Measurements from ENCODE around the gene COX6A2.

COX6A2 gene

GRCh38 chr16:31474173-31474714 is 46.1 kb upstream of the COX6A2 start:
- H3K4me3 ChIP-seq (ENCODE audit: low read depth, low read length): no peak overlapping the region
- DNase-seq (ENCODE audit: low read depth): peak; percentile 72
- in situ Hi-C loops (cut with HindIII; ENCODE audit: low sequenced_read_pairs): no loop called here
- TF ChIP-seq, protein P1, sequence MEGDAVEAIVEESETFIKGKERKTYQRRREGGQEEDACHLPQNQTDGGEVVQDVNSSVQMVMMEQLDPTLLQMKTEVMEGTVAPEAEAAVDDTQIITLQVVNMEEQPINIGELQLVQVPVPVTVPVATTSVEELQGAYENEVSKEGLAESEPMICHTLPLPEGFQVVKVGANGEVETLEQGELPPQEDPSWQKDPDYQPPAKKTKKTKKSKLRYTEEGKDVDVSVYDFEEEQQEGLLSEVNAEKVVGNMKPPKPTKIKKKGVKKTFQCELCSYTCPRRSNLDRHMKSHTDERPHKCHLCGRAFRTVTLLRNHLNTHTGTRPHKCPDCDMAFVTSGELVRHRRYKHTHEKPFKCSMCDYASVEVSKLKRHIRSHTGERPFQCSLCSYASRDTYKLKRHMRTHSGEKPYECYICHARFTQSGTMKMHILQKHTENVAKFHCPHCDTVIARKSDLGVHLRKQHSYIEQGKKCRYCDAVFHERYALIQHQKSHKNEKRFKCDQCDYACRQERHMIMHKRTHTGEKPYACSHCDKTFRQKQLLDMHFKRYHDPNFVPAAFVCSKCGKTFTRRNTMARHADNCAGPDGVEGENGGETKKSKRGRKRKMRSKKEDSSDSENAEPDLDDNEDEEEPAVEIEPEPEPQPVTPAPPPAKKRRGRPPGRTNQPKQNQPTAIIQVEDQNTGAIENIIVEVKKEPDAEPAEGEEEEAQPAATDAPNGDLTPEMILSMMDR (IDR thresholded peaks at IDR 0.05; ENCODE audit: low read depth, low read length, missing control alignments): no peak

DNA sequence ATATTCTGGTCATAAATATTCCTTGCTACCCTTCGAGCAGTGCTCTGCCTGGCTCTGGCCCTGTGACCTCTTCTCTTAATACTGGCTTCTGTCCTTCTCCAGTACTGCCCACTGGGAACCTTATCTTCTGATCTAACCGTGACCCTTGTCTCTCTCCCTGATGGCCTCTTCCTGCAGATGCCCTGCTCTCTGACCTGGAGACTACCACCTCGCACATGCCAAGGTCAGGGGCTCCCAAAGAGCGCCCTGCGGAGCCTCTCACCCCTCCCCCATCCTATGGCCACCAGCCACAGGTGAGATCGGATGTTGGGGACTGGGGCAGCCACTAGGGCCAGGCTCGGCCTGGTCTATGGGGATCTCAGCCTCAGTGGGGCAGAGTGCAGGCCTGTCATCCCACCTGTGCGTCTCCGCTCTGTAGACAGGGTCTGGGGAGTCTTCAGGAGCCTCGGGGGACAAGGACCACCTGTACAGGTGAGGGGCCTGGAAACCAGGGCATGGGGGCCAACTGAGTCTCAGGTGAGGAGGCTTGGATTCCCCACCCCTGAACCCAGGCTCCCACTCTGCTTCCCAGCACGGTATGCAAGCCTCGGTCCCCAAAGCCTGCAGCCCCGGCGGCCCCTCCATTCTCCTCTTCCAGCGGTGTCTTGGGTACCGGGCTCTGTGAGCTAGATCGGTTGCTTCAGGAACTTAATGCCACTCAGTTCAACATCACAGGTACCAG is 45.3 kb upstream of the COX6A2 start:
- TF ChIP-seq, protein P1 (IDR thresholded peaks at IDR 0.05; ENCODE audit: low read depth, low read length, missing control alignments): no peak
- in situ Hi-C loops (cut with HindIII; ENCODE audit: low sequenced_read_pairs): no loop called here
- H3K4me3 ChIP-seq (ENCODE audit: low read depth, low read length): peak overlapping the region; percentile 83
- no peak for DNase-seq (ENCODE audit: low read depth)

- peak; percentile 73 for DNase-seq (ENCODE audit: low read depth)
- in situ Hi-C loops (cut with HindIII; ENCODE audit: low sequenced_read_pairs): no loop called here
- TF ChIP-seq, protein P1 (IDR thresholded peaks at IDR 0.05; ENCODE audit: low read depth, low read length, missing control alignments): peak; percentile 62
- peak overlapping the region; percentile 83 for H3K4me3 ChIP-seq (ENCODE audit: low read depth, low read length)
Observed at GRCh38 chr16:31472709-31473203, 44.6 kb upstream of the COX6A2 start.

GRCh38 chr16:31471875-31472708 is 43.9 kb upstream of the COX6A2 start, which contains the start of gene TGFB1I1:
Gene TGFB1I1, plus strand, starts transcription at chr16:31472152. Its CDS starts 37 bp downstream, at chr16:31472189.
- peak within 1 kb of the TSS; percentile 83 for H3K4me3 ChIP-seq (ENCODE audit: low read depth, low read length)
- TF ChIP-seq, protein P1 (IDR thresholded peaks at IDR 0.05; ENCODE audit: low read depth, low read length, missing control alignments): no peak
- in situ Hi-C loops (cut with HindIII; ENCODE audit: low sequenced_read_pairs): no loop called here
- no peak for DNase-seq (ENCODE audit: low read depth)

DNA sequence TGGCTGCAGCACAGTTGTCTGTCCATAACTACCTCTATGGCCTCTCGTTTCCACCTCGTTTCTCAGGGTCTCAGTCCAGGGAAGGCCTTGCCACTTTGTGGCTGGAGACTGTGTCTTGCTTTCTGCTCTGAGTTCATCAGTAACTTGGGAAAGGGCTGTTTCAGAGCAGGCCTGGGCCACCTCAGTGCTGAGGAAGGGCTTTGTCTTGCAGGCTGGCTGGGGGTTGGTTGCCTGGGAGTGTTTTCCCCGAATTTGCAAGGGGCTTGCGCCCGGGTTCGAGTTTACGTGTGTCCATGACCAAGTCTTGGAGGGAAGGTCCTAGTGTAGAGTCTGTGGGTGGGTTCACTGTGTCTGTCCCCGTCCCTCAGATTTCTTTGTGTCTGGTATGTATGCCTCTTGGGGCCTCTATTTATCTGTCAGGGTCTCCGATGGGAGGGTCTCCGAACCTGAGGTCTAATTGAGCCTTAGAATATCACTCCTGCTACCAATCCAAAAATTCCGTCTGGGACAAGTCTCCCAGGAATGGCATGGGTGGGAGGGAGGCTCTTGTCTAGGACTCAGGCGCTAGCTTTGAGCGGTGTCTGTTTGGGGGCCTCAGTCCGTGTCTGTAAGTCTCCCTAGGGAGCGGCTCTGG is 43.2 kb upstream of the COX6A2 start:
- peak overlapping the region; percentile 83 for H3K4me3 ChIP-seq (ENCODE audit: low read depth, low read length)
- in situ Hi-C loops (cut with HindIII; ENCODE audit: low sequenced_read_pairs): no loop called here
- no peak for DNase-seq (ENCODE audit: low read depth)

More for the DNA sequence above, 43.2 kb upstream of the COX6A2 start:
- TF ChIP-seq, protein P1 (IDR thresholded peaks at IDR 0.05; ENCODE audit: low read depth, low read length, missing control alignments): no peak
